ENCODE results near the gene HDAC4.

Gene HDAC4

DNA sequence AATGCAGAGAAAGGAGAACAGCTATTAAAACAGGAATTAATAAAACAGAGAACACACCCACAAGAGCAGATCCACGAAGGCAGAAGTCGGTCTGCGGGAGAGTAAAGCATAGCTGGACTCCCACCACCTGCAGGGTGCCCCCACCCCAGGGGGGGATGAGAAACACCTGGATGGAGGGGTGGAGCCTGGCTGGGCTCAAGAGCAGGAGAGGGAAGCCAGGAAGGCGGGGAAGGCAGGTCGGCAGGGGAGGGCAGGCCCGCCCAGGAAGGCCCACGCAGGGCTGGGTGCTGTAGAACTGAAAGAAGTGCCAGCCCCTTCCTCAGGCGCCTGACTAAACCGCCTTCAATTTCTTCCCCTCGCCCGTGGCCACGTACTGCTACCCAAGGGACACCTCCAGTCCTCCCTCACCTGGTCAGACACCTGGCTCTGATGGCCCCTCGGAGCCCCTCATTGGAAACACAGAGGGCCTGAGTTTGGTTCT lies 175.4 kb downstream of the HDAC4 start:
- 88 to 90% methylated on average over 13 of the region's 13 CpGs for WGBS, 2 experiments
- no peak overlapping the region for H3K27ac ChIP-seq (ENCODE audit: insufficient read depth, low read depth, low read length, poor library complexity, severe bottlenecking)

DNA sequence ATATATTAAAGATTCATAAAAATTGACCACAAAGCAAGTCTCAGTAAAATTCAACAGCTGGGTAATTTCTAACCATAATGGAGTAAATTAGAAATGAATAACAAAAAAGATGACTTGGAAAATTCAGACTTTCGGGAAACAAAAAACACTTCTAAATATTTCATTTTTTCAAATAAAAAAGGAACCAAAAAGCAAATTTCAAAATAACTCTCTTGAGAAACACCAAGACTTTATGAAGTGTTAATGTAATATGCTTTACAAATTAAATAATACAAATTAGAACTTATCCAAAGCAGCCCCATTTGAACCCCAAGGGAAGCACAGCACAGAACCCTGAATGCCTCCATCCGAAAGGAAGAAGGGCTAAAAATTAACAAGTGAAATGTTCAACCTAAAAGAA lies 175.9 kb downstream of the HDAC4 start:
- no peaks in the 10 kb centered on the region for H3K9me3 ChIP-seq (ENCODE audit: control insufficient read depth, low read length)
- H3K4me3 ChIP-seq (ENCODE audit: insufficient read depth, low read depth, low read length) = no peak overlapping the region
- WGBS, 2 experiments = 93 to 97% methylated on average over 1 to 2 of the region's 2 CpGs
- H3K4me1 ChIP-seq (ENCODE audit: control insufficient read depth, insufficient read depth, low read length) = peaks cover 44% of the 10 kb centered on the region
- H3K36me3 ChIP-seq (ENCODE audit: control insufficient read depth, insufficient read depth, low read length) = no peaks in the 10 kb centered on the region
- H3K27me3 ChIP-seq (ENCODE audit: control insufficient read depth, insufficient read depth, low read length, poor library complexity, severe bottlenecking) = no peaks in the 10 kb centered on the region
- no peak overlapping the region for H3K27ac ChIP-seq (ENCODE audit: insufficient read depth, low read depth, low read length, poor library complexity, severe bottlenecking)

More for the DNA sequence above, 175.4 kb downstream of the HDAC4 start:
- H3K9me3 ChIP-seq (ENCODE audit: control insufficient read depth, low read length) = no peaks in the 10 kb centered on the region
- no peak overlapping the region for H3K4me3 ChIP-seq (ENCODE audit: insufficient read depth, low read depth, low read length)
- H3K4me1 ChIP-seq (ENCODE audit: control insufficient read depth, insufficient read depth, low read length) = peaks cover 44% of the 10 kb centered on the region
- no peaks in the 10 kb centered on the region for H3K27me3 ChIP-seq (ENCODE audit: control insufficient read depth, insufficient read depth, low read length, poor library complexity, severe bottlenecking)
- H3K36me3 ChIP-seq (ENCODE audit: control insufficient read depth, insufficient read depth, low read length) = no peaks in the 10 kb centered on the region

DNA sequence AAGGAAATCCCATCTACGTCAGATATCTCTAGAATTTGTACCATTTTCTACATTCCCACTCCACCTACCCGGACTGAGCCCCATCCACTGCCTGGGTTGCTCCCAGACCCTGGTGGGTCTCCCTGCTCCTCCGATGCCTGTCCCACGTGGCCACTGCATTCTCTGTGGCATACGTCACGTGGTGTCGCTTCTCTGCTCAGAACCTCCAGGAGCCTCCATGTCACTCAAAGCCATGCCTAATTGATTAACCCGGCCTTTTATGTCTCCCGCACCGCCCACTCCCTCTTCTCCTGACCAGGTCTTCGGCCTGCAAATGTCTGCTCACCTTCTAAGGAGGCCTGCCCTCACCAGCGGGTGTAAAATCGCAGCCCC lies 176.6 kb downstream of the HDAC4 start:
- 84 to 87% methylated on average over 13 of the region's 13 CpGs for WGBS, 2 experiments
- H3K4me1 ChIP-seq (ENCODE audit: control insufficient read depth, insufficient read depth, low read length) = peaks cover 44% of the 10 kb centered on the region

DNA sequence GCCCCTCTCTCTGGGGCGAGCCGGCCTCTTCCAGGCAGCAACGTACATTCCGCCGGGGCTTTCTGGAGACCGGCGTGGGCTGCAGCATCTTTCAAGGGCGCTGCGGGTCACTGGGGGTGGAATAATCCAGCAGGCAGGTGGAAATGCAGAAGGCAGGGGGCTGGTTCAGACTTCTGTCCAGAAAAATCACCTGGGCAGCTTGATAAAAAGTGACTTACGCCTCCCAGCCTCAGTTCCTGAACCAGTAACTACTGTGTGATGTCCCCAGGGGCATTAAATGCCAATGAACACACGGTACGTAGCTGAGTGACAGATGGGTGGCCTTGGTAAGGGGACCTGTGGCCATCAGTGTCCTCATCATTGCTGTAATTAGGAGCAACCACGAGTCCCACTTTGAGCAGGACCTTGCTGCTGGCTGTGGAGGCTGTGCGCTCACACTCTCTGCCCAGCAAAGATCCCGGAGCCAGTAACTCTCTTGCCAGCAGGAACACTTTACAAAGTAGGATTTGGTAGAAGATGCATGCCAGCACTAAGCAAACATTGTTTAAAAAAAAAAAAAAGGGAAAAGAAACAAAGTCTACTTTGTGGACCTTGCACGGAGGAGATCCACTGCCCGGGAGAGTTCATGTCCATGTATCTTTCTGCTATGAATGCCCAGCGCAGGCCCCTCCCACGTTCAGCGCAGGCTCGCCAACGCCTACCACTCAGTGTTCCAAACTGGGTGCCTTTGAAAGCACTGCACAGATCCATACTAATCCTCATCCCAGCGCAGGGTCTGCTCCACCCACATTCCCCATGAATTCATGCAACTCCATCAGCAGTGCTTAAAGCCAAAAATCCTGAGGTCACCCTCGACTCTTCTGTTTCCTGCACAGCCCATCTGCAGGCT lies 177.3 kb downstream of the HDAC4 start:
- no peak overlapping the region for H3K4me3 ChIP-seq (ENCODE audit: insufficient read depth, low read depth, low read length)
- no peaks in the 10 kb centered on the region for H3K36me3 ChIP-seq (ENCODE audit: control insufficient read depth, insufficient read depth, low read length)
- no peaks in the 10 kb centered on the region for H3K27me3 ChIP-seq (ENCODE audit: control insufficient read depth, insufficient read depth, low read length, poor library complexity, severe bottlenecking)
- no peaks in the 10 kb centered on the region for H3K9me3 ChIP-seq (ENCODE audit: control insufficient read depth, low read length)
- H3K4me1 ChIP-seq (ENCODE audit: control insufficient read depth, insufficient read depth, low read length) = peaks cover 44% of the 10 kb centered on the region
- no peak overlapping the region for H3K27ac ChIP-seq (ENCODE audit: insufficient read depth, low read depth, low read length, poor library complexity, severe bottlenecking)
- WGBS, 2 experiments = 95% methylated on average over 24 of the region's 24 CpGs

More for the DNA sequence above, 176.6 kb downstream of the HDAC4 start:
- Histone ChIP-seq H3K27ac (ENCODE audit: insufficient read depth, low read depth, low read length, poor library complexity, severe bottlenecking) (peak overlapping the region; percentile 22), H3K9me3 (ENCODE audit: control insufficient read depth, low read length) (no peaks in the 10 kb centered on the region), H3K27me3 (ENCODE audit: control insufficient read depth, insufficient read depth, low read length, poor library complexity, severe bottlenecking) (no peaks in the 10 kb centered on the region), H3K4me3 (ENCODE audit: insufficient read depth, low read depth, low read length) (no peak overlapping the region), H3K36me3 (ENCODE audit: control insufficient read depth, insufficient read depth, low read length) (no peaks in the 10 kb centered on the region)

DNA sequence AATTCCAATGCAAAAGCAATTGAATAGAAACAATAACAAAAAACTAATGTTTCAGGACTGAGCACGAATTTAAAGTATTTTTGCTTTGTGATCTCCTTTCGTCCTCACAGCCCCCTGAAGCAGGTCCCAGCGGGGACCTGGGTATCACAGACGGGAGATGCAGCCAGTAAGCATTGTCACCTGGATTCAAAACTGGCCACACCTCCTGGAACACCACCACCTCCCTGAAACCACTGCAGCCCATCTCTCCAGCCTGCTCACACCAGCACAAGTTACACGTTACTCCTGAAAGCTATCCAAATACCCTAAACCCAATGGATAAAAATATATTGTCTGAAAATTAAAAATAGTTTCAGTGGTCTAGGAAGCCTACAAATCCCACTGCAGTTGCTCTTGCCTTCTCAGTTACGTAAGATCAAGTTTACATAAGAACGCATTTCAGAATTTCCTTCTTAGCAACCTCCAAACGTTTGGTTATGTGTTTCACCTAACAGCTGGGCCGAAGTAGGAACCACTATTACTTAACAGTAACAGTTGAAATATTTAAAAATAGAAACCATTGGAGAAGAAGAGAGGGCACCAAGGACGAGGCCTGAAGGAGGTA lies 178.0 kb downstream of the HDAC4 start:
- peaks cover 43% of the 10 kb centered on the region for H3K4me1 ChIP-seq (ENCODE audit: control insufficient read depth, insufficient read depth, low read length)
- H3K27ac ChIP-seq (ENCODE audit: insufficient read depth, low read depth, low read length, poor library complexity, severe bottlenecking) = no peak overlapping the region
- no peak overlapping the region for H3K4me3 ChIP-seq (ENCODE audit: insufficient read depth, low read depth, low read length)
- no peaks in the 10 kb centered on the region for H3K27me3 ChIP-seq (ENCODE audit: control insufficient read depth, insufficient read depth, low read length, poor library complexity, severe bottlenecking)
- H3K9me3 ChIP-seq (ENCODE audit: control insufficient read depth, low read length) = no peaks in the 10 kb centered on the region
- 80 to 85% methylated on average over 9 to 10 of the region's 10 CpGs for WGBS, 2 experiments
- no peaks in the 10 kb centered on the region for H3K36me3 ChIP-seq (ENCODE audit: control insufficient read depth, insufficient read depth, low read length)

DNA sequence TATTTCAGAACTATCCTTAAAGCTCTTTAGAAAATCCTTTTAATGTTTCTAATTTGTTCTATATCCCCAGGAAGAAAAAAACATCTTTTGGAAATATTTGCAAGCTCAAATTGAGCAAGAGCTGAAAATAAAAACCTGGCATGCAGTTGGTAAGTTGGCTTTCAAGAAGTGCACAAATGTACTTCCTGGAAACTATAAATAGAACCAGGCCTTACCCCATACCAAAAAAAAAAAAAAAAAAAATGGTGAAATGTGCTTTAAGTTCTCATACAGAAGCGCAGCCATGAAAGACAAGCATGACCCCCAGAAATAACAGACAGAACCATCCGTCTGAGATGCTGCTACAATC lies 178.5 kb downstream of the HDAC4 start:
- H3K27me3 ChIP-seq (ENCODE audit: control insufficient read depth, insufficient read depth, low read length, poor library complexity, severe bottlenecking) = no peaks in the 10 kb centered on the region
- no peak overlapping the region for H3K4me3 ChIP-seq (ENCODE audit: insufficient read depth, low read depth, low read length)
- 59 to 73% methylated on average over 2 of the region's 2 CpGs for WGBS, 2 experiments
- H3K27ac ChIP-seq (ENCODE audit: insufficient read depth, low read depth, low read length, poor library complexity, severe bottlenecking) = peak overlapping the region; percentile 26
- no peaks in the 10 kb centered on the region for H3K9me3 ChIP-seq (ENCODE audit: control insufficient read depth, low read length)
- peaks cover 39% of the 10 kb centered on the region for H3K4me1 ChIP-seq (ENCODE audit: control insufficient read depth, insufficient read depth, low read length)
- no peaks in the 10 kb centered on the region for H3K36me3 ChIP-seq (ENCODE audit: control insufficient read depth, insufficient read depth, low read length)

DNA sequence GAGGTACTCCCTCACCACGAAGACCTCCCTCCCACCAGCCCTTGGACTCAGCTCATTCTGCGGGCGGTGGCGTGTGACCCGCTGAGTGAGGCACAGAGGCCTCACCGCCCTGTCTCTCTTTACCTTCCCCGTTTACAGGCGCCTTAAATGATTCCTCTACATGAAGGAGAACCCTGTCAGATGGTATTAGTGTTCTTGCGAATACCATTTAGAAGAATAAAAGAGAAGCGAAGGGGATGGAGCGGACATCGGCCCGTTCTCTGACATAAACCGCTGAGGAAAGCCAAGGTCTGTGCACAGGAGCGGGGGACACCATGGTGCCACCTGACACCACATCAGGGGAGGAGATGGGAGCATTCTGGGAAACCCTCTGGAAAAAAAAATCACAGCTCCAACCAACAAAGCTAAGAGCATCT lies 179.8 kb downstream of the HDAC4 start:
- no peak overlapping the region for H3K27ac ChIP-seq (ENCODE audit: insufficient read depth, low read depth, low read length, poor library complexity, severe bottlenecking)
- no peaks in the 10 kb centered on the region for H3K36me3 ChIP-seq (ENCODE audit: control insufficient read depth, insufficient read depth, low read length)
- 93% methylated on average over 15 of the region's 15 CpGs for WGBS, 2 experiments
- peaks cover 28% of the 10 kb centered on the region for H3K4me1 ChIP-seq (ENCODE audit: control insufficient read depth, insufficient read depth, low read length)
- H3K27me3 ChIP-seq (ENCODE audit: control insufficient read depth, insufficient read depth, low read length, poor library complexity, severe bottlenecking) = no peaks in the 10 kb centered on the region
- H3K4me3 ChIP-seq (ENCODE audit: insufficient read depth, low read depth, low read length) = no peak overlapping the region
- H3K9me3 ChIP-seq (ENCODE audit: control insufficient read depth, low read length) = no peaks in the 10 kb centered on the region

DNA sequence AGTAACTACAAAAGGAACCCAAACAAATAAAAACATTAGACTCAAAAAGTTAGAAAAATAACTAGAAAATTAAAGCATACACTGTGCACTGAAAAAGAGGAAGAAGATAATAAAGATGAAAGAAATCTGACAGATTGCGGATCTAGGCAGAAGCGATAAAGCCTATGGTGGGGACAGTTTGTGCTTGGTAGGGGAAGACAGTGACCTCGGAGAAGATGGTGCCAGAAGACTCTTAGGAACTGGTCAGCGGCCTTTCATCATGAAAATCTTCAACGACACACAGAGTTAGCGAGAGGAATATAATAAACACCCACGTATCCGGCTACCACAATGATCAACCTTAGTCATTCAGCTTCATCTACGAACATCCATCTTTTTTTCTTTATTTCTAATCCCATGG lies 180.5 kb downstream of the HDAC4 start:
- no peaks in the 10 kb centered on the region for H3K36me3 ChIP-seq (ENCODE audit: control insufficient read depth, insufficient read depth, low read length)
- WGBS, 2 experiments = 97% methylated on average over 9 of the region's 9 CpGs
- H3K4me3 ChIP-seq (ENCODE audit: insufficient read depth, low read depth, low read length) = no peak overlapping the region
- no peaks in the 10 kb centered on the region for H3K27me3 ChIP-seq (ENCODE audit: control insufficient read depth, insufficient read depth, low read length, poor library complexity, severe bottlenecking)
- H3K4me1 ChIP-seq (ENCODE audit: control insufficient read depth, insufficient read depth, low read length) = peaks cover 25% of the 10 kb centered on the region
- no peaks in the 10 kb centered on the region for H3K9me3 ChIP-seq (ENCODE audit: control insufficient read depth, low read length)
- no peak overlapping the region for H3K27ac ChIP-seq (ENCODE audit: insufficient read depth, low read depth, low read length, poor library complexity, severe bottlenecking)

DNA sequence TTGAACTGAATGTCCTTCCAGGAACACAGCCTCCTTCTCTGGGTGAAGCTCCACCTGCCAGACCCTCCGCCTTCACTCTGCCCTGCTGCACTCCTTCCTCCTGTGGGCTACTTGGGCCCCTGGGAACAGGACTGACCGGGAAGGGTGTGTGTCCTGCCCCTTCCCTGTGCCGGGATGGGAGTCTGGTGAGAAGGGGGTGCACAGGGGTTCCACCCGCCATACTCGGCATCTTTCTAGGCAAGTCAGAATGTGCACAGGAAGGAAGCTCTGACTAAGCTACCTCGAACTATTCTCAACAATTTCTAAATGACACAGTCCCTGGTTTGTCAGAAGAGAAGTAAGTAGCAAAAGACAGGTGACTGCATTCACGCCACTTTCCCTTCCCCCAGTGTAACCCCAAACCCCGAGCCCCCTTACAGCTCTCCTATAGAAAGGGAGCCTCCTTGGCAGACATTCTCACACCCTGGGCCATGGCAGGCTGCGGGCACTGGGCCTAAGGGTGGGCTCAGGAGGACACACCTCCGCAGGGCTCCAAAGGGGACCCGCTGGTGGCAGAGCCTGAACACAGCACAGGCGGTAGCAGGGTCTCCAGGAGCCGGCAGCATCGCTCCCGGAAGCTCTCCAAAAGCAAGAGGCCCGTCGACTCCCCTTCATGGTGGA lies 184.1 kb downstream of the HDAC4 start:
- Histone ChIP-seq H3K9me3 (ENCODE audit: control insufficient read depth, low read length) (no peaks in the 10 kb centered on the region), H3K27me3 (ENCODE audit: control insufficient read depth, insufficient read depth, low read length, poor library complexity, severe bottlenecking) (no peaks in the 10 kb centered on the region), H3K4me3 (ENCODE audit: insufficient read depth, low read depth, low read length) (no peak overlapping the region), H3K36me3 (ENCODE audit: control insufficient read depth, insufficient read depth, low read length) (no peaks in the 10 kb centered on the region), H3K27ac (ENCODE audit: insufficient read depth, low read depth, low read length, poor library complexity, severe bottlenecking) (no peak overlapping the region), H3K4me1 (ENCODE audit: control insufficient read depth, insufficient read depth, low read length) (peaks cover 19% of the 10 kb centered on the region)
- 90% methylated on average over 17 of the region's 17 CpGs for WGBS, 2 experiments

DNA sequence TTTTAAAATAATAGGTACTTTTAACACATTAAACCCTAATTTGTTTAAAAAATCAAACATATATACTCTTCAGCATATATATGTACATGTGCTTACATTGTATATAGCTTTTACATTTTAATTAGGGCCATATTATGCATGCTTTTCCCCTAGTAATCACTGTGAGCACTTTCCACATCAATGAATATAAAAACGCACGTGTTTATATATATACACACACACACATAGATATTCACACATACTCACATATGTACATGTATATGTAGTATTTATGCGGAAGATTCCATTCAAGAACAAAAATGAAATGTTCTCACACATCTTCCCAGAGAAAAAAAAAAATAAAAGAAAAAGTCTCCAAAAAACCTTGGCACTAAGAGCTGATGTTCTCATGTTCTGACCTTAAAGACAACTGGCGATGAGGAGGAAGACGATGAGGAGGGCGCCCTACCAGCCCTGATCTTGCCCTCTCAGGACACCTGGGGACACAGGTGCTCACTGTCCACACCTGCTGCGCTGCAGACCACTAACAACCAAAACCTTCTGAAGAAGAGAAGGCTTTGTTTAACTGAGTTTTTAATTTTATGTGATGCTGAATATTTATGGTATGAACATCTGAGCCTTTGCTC lies 184.7 kb downstream of the HDAC4 start:
- H3K27ac ChIP-seq (ENCODE audit: insufficient read depth, low read depth, low read length, poor library complexity, severe bottlenecking) = no peak overlapping the region
- H3K4me3 ChIP-seq (ENCODE audit: insufficient read depth, low read depth, low read length) = no peak overlapping the region
- H3K9me3 ChIP-seq (ENCODE audit: control insufficient read depth, low read length) = no peaks in the 10 kb centered on the region
- H3K27me3 ChIP-seq (ENCODE audit: control insufficient read depth, insufficient read depth, low read length, poor library complexity, severe bottlenecking) = no peaks in the 10 kb centered on the region
- no peaks in the 10 kb centered on the region for H3K36me3 ChIP-seq (ENCODE audit: control insufficient read depth, insufficient read depth, low read length)
- 88 to 96% methylated on average over 4 of the region's 7 CpGs for WGBS, 2 experiments
- H3K4me1 ChIP-seq (ENCODE audit: control insufficient read depth, insufficient read depth, low read length) = peaks cover 25% of the 10 kb centered on the region
